K562 (cell line): ENCODE measurements around the gene PEX7. TPM values are rescaled to one million over a fixed set of nuclear protein-coding genes. Genes with fewer than 3 reads are reported as not detected.

Experiments used
- ATF1 ChIP-seq, 2 experiments: fragments of 450-650 bp in 1 of 2; IDR thresholded peaks; 2 replicates each; pipeline ENCODE4 v1.6.1; 2016; ENCODE audit warnings: missing compliant biosample characterization in 1 of 2, missing genetic modification characterization in 1 of 2
- NFE2 ChIP-seq: IDR thresholded peaks from 2 replicates; pipeline ENCODE4 v1.6.1; 2014; ENCODE audit warnings: antibody characterized with exemption, low read depth
- polyA plus RNA-seq, 8 experiments: library from polyadenylated mRNA; depleted of rRNA in 4 of 8; stranded (reverse) in 5 of 8; unstranded in 3 of 8; fragments of >200 nt; fragmentation: Nextera tagmentation in 2 of 8; fragmentation: Illumina TruSeq in 1 of 8; extraction: Ambion mirVana in 2 of 8; extraction: Trizol in 1 of 8; gene quantifications; 2 replicates each; pipeline versions ENCODE4 v1.2.1 to v1.2.3, GENCODE V29; 2011 to 2014; ENCODE audit warnings: inconsistent platforms in 1 of 8, missing spikeins in 1 of 8
- total RNA-seq, 7 experiments: library from RNA; depleted of rRNA in 6 of 7; stranded (reverse); fragments of >200 nt in 6 of 7; fragmentation: Illumina TruSeq in 2 of 7; extraction: Trizol in 2 of 7; gene quantifications; 2 replicates each; pipeline versions ENCODE4 v1.2.1 to v1.2.3, GENCODE V29; 2011 to 2021; ENCODE audit warnings: low replicate concordance in 1 of 7
- TF ChIP-seq, protein P1 (sequence below), 2 experiments: fragments of 450-650 bp in 1 of 2; sonication (generic) in 1 of 2; formaldehyde crosslinking in 1 of 2; IDR thresholded peaks; 2 replicates each; pipeline versions ENCODE4 v1.7.1 to v1.9.0; 2016 to 2022; ENCODE audit warnings: inconsistent platforms in 1 of 2, mild to moderate bottlenecking in 1 of 2, missing genetic modification reagents in 1 of 2

Gene PEX7
- total and polyA plus RNA-seq, 9 of the 15 experiments (the other 6 are each of a cell fraction or from before 2014, with no cell fraction given), result 1.6 to 12.9 (median 9.1) TPM

GRCh38 chr6:136901212-136901784, 78.9 kb downstream of the PEX7 start (continued):
- TF ChIP-seq, protein P1, sequence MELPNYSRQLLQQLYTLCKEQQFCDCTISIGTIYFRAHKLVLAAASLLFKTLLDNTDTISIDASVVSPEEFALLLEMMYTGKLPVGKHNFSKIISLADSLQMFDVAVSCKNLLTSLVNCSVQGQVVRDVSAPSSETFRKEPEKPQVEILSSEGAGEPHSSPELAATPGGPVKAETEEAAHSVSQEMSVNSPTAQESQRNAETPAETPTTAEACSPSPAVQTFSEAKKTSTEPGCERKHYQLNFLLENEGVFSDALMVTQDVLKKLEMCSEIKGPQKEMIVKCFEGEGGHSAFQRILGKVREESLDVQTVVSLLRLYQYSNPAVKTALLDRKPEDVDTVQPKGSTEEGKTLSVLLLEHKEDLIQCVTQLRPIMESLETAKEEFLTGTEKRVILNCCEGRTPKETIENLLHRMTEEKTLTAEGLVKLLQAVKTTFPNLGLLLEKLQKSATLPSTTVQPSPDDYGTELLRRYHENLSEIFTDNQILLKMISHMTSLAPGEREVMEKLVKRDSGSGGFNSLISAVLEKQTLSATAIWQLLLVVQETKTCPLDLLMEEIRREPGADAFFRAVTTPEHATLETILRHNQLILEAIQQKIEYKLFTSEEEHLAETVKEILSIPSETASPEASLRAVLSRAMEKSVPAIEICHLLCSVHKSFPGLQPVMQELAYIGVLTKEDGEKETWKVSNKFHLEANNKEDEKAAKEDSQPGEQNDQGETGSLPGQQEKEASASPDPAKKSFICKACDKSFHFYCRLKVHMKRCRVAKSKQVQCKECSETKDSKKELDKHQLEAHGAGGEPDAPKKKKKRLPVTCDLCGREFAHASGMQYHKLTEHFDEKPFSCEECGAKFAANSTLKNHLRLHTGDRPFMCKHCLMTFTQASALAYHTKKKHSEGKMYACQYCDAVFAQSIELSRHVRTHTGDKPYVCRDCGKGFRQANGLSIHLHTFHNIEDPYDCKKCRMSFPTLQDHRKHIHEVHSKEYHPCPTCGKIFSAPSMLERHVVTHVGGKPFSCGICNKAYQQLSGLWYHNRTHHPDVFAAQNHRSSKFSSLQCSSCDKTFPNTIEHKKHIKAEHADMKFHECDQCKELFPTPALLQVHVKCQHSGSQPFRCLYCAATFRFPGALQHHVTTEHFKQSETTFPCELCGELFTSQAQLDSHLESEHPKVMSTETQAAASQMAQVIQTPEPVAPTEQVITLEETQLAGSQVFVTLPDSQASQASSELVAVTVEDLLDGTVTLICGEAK (IDR thresholded peaks at IDR 0.05), result no peak
- TF ChIP-seq, protein P1 (CRISPR knock-in tag; IDR thresholded peaks at IDR 0.05), result no peak
- TF ChIP-seq ATF1 (CRISPR knock-in tag; IDR thresholded peaks at IDR 0.05) (no peak), ATF1 (tag; IDR thresholded peaks at IDR 0.05) (no peak), NFE2 (peak; percentile 60)
